OCI-LY1 (cell line): ENCODE measurements around the gene HEG1.

ENCODE experiments used
- H2AFZ ChIP-seq: fragments of 200-600 bp; sonication (generic), shearing (Covaris generic); 2 replicates; pipeline ENCODE4 v1.6.0; 2014; ENCODE audit warnings: antibody characterized with exemption, mild to moderate bottlenecking, low read length
- H3F3A ChIP-seq: fragments of 200-600 bp; sonication (generic), shearing (Covaris generic); 2 replicates; pipeline ENCODE4 v1.6.0; 2014; ENCODE audit warnings: mild to moderate bottlenecking, antibody characterized with exemption, low read length, moderate library complexity; ENCODE audit not compliant: insufficient read depth
- H3K27ac ChIP-seq: fragments of 200-600 bp; sonication (generic); 2 replicates; pipeline ENCODE4 v1.5.1; 2014; ENCODE audit warnings: low read length, mixed run types, mild to moderate bottlenecking, low read depth; ENCODE audit not compliant: poor library complexity, severe bottlenecking
- H3K27me3 ChIP-seq: fragments of 200-600 bp; sonication (generic); 2 replicates; pipeline ENCODE4 v1.6.0; 2014; ENCODE audit warnings: antibody characterized with exemption, mild to moderate bottlenecking, low read length, moderate library complexity; ENCODE audit not compliant: insufficient read depth
- H3K36me3 ChIP-seq: fragments of 200-600 bp; sonication (generic); 2 replicates; pipeline ENCODE4 v1.6.1; 2014; ENCODE audit warnings: mild to moderate bottlenecking, antibody characterized with exemption, low read length, moderate library complexity, mixed read lengths; ENCODE audit not compliant: insufficient read depth
- H3K4me1 ChIP-seq: fragments of 200-600 bp; sonication (generic); 2 replicates; pipeline ENCODE4 v1.5.1; 2014; ENCODE audit warnings: mild to moderate bottlenecking, low read length, moderate library complexity; ENCODE audit not compliant: insufficient read depth, severe bottlenecking
- H3K4me2 ChIP-seq: fragments of 200-600 bp; sonication (generic), shearing (Covaris generic); 2 replicates; pipeline ENCODE4 v1.6.1; 2014; ENCODE audit warnings: low read length
- H3K4me3 ChIP-seq: fragments of 200-600 bp; sonication (generic); 2 replicates; pipeline ENCODE4 v1.5.1; 2014; ENCODE audit warnings: low read length, low read depth, mild to moderate bottlenecking, mixed read lengths; ENCODE audit not compliant: poor library complexity, severe bottlenecking
- H3K79me2 ChIP-seq: fragments of 200-600 bp; shearing (Covaris generic); 2 replicates; pipeline ENCODE4 v1.6.1; 2016; ENCODE audit warnings: mixed run types, low read length, mixed read lengths; ENCODE audit not compliant: insufficient read depth
- H3K9ac ChIP-seq: fragments of 200-600 bp; sonication (generic), shearing (Covaris generic); 2 replicates; pipeline ENCODE4 v1.6.1; 2014; ENCODE audit warnings: mild to moderate bottlenecking, low read length, mixed read lengths
- H3K9me2 ChIP-seq: fragments of 200-600 bp; sonication (generic), shearing (Covaris generic); 2 replicates; pipeline ENCODE4 v1.6.1; 2014; ENCODE audit warnings: low read depth, mild to moderate bottlenecking, low read length, mixed read lengths
- H3K9me3 ChIP-seq: fragments of 200-600 bp; shearing (Covaris generic); 2 replicates; pipeline ENCODE4 v1.6.1; 2014; ENCODE audit warnings: low read length, mixed read lengths
- H4K20me1 ChIP-seq: fragments of 200-600 bp; sonication (generic), shearing (Covaris generic); 2 replicates; pipeline ENCODE4 v1.6.0; 2016; ENCODE audit warnings: mild to moderate bottlenecking, low read length; ENCODE audit not compliant: insufficient read depth
- CTCF ChIP-seq: fragments of 200-600 bp; sonication (generic), shearing (Covaris generic); IDR thresholded peaks from 2 replicates; pipeline ENCODE4 v1.5.1; 2017; ENCODE audit warnings: mild to moderate bottlenecking, antibody characterized with exemption, low read length, moderate library complexity, mixed read lengths
- EZH2 ChIP-seq: fragments of 200-600 bp; sonication (generic), shearing (Covaris generic); IDR thresholded peaks from 2 replicates; pipeline ENCODE4 v1.8.0; 2017; ENCODE audit warnings: borderline replicate concordance, mixed run types, mild to moderate bottlenecking, antibody characterized with exemption, low read length, moderate library complexity, mixed read lengths

HEG1 gene

GRCh38 chr3:125008766-125009165, 47.0 kb downstream of the HEG1 start:
- Histone ChIP-seq H3K36me3 (no peaks in the 10 kb centered on the region), H3K9me2 (no peaks in the 10 kb centered on the region), H3K9ac (no peak overlapping the region), H2AFZ (no peak overlapping the region), H3K9me3 (no peaks in the 10 kb centered on the region), H4K20me1 (no peaks in the 10 kb centered on the region), H3K4me1 (no peaks in the 10 kb centered on the region), H3K27ac (no peak overlapping the region), H3K79me2 (no peaks in the 10 kb centered on the region), H3F3A (no peaks in the 10 kb centered on the region), H3K4me2 (no peak overlapping the region), H3K27me3 (no peaks in the 10 kb centered on the region), H3K4me3 (no peak overlapping the region)
- TF ChIP-seq CTCF (no peak), EZH2 (no peak)

DNA sequence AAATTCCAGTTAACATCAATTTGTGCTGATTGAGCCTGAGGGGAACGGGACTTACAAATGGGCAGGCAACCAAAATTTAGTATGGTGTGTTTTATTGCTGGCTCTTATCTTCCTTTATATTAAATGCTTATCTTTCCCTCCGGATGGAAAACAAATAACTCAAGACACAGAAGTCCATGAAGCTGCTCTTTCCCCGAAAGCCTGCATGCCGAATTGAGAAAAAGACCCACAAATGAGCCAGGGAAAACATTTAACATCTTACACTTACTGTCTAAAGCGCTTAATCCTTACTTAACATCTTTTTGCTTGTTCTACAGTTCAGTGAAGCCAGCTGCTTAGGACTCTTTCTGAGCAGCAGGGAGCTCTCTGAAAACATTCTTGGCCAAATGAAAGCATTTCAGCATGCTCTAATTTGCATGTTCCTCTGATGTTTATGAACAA, 49.5 kb downstream of the HEG1 start:
- H3K4me1 ChIP-seq, result no peaks in the 10 kb centered on the region
- no peaks in the 10 kb centered on the region for H3K36me3 ChIP-seq
- H4K20me1 ChIP-seq, result no peaks in the 10 kb centered on the region
- TF ChIP-seq CTCF (no peak), EZH2 (no peak)
- H3K27me3 ChIP-seq, result no peaks in the 10 kb centered on the region
- H3K9me3 ChIP-seq, result no peaks in the 10 kb centered on the region
- no peak overlapping the region for H3K4me2 ChIP-seq
- H3K9me2 ChIP-seq, result no peaks in the 10 kb centered on the region
- H3F3A ChIP-seq, result no peaks in the 10 kb centered on the region
- no peaks in the 10 kb centered on the region for H3K79me2 ChIP-seq
- H2AFZ ChIP-seq, result no peak overlapping the region
- no peak overlapping the region for H3K4me3 ChIP-seq
- no peak overlapping the region for H3K27ac ChIP-seq
- no peak overlapping the region for H3K9ac ChIP-seq

DNA sequence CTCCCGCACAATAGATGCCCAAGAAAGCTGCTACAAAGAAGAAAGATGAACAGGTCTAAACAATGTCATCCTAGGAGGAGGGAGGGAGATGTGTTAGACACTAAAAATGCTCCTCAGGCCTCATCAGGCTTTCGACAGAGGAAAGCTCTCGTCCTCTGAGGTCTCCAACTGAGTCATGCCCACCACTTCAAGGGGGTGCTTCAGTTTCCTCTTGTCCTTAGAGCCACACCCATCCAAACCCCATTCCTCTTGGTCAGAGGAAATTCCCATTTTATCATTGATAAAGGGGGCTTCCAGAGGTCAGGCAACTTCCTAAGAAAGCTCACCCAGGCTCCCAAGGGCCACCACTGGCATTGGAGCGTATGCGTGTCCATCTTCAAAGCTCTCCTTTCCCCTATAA, 50.1 kb downstream of the HEG1 start:
- no peak for TF ChIP-seq CTCF
- TF ChIP-seq EZH2, result no peak
- no peak overlapping the region for H3K4me2 ChIP-seq
- H3K4me1 ChIP-seq, result no peaks in the 10 kb centered on the region
- H3K79me2 ChIP-seq, result no peaks in the 10 kb centered on the region
- no peaks in the 10 kb centered on the region for H3K9me3 ChIP-seq
- H3F3A ChIP-seq, result no peaks in the 10 kb centered on the region
- H3K36me3 ChIP-seq, result no peaks in the 10 kb centered on the region
- H3K4me3 ChIP-seq, result no peak overlapping the region
- no peak overlapping the region for H3K27ac ChIP-seq
- H3K9me2 ChIP-seq, result no peaks in the 10 kb centered on the region
- no peaks in the 10 kb centered on the region for H4K20me1 ChIP-seq
- H3K9ac ChIP-seq, result no peak overlapping the region
- H2AFZ ChIP-seq, result no peak overlapping the region
- no peaks in the 10 kb centered on the region for H3K27me3 ChIP-seq
